ENCODE data around the gene CHST8. TPM values are rescaled to one million over a fixed set of nuclear protein-coding genes. Genes with fewer than 3 reads are reported as not detected.

The CHST8 gene
- total RNA-seq, 2 donors from 2014 or later: 0.43 TPM; not detected in 1

Other genes starting within 250 kb of the CHST8 start
- gene CEBPG, start 248.2 kb upstream of the CHST8 start, total RNA-seq: 10 to 100 TPM; 12.9 to 15.2 TPM
- 10 to 100 TPM; 27.1 to 38.9 TPM for gene PEPD, start 100.2 kb upstream of the CHST8 start, total RNA-seq
- 10 to 100 TPM in 1 of 2 donors, 1 to 10 TPM in 1; 8.6 to 24.4 TPM for gene KCTD15, start 174.9 kb downstream of the CHST8 start, total RNA-seq